NCI-H2196 treated with DMSO at 0.1 percent for 48 hours (cell line): ENCODE results near the gene CGB8.
"Not testable (repeated sequence)": the region's sequence is repeated elsewhere in the genome, so short reads cannot be mapped to it uniquely, and the experiment has no call there.

Experiments
- DNase-seq: peaks from one replicate; lab custom pipeline; 2025; ENCODE audit not compliant: unreplicated experiment; lab: John Stamatoyannopoulos, UW

CGB8 gene

GRCh38 chr19:49031642-49032301 is 17.1 kb downstream of the CGB8 start, which contains the start of gene CGB2:
Gene CGB2 (plus strand): TSS chr19:49031890. CDS start chr19:49032096, 206 bp downstream.
- DNase-seq: not testable (repeated sequence)

GRCh38 chr19:49030323-49030722 is 18.6 kb downstream of the CGB8 start:
- not testable (repeated sequence) for DNase-seq

GRCh38 chr19:49029749-49030148 is 19.2 kb downstream of the CGB8 start:
- DNase-seq: not testable (repeated sequence)

- not testable (repeated sequence) for DNase-seq
These were observed 20.2 kb downstream of the CGB8 start for GRCh38 chr19:49028686-49029085.

- DNase-seq: not testable (repeated sequence)
These were observed 23.3 kb downstream of the CGB8 start for GRCh38 chr19:49025599-49025998.

GRCh38 chr19:49025088-49025487 is 23.8 kb downstream of the CGB8 start:
- DNase-seq: not testable (repeated sequence)

- not testable (repeated sequence) for DNase-seq
These were observed 24.7 kb downstream of the CGB8 start, which contains the start of gene CGB3 for GRCh38 chr19:49024233-49024632. Gene CGB3 (minus strand): TSS chr19:49024333. CDS start chr19:49023971, 362 bp downstream.

- no peak for DNase-seq
These were observed 26.8 kb downstream of the CGB8 start for GRCh38 chr19:49022116-49022515.

GRCh38 chr19:49020931-49021895 is 27.7 kb downstream of the CGB8 start:
- DNase-seq: no peak

- no peak for DNase-seq
These were observed 28.6 kb downstream of the CGB8 start for GRCh38 chr19:49020342-49020741.

GRCh38 chr19:49019242-49019932 is 29.5 kb downstream of the CGB8 start:
- peak; percentile 50 for DNase-seq

GRCh38 chr19:49018388-49019241 is 30.3 kb downstream of the CGB8 start:
- DNase-seq: not testable (repeated sequence)

- no peak for DNase-seq
These were observed 31.1 kb downstream of the CGB8 start for GRCh38 chr19:49017666-49018351.

- DNase-seq: no peak
These were observed 31.8 kb downstream of the CGB8 start, which contains the start of gene LHB for GRCh38 chr19:49017041-49017665. Gene LHB (minus strand): TSS chr19:49017091. CDS start chr19:49017081, 10 bp downstream.

- DNase-seq: no peak
These were observed 32.7 kb downstream of the CGB8 start for GRCh38 chr19:49016067-49016839.

- DNase-seq: no peak
These were observed 34.0 kb downstream of the CGB8 start for GRCh38 chr19:49014870-49015255.

- no peak for DNase-seq
These were observed 34.6 kb downstream of the CGB8 start for GRCh38 chr19:49014123-49014869.

GRCh38 chr19:49011194-49011593 is 37.7 kb downstream of the CGB8 start:
- no peak for DNase-seq
